Measurements from ENCODE around the gene COL2A1. TPM values are rescaled to one million over a fixed set of nuclear protein-coding genes. Genes with fewer than 3 reads are reported as not detected.

The COL2A1 gene
- total and polyA plus RNA-seq, 9 of the 15 experiments (the other 6 are each of a cell fraction or from before 2014, with no cell fraction given): 0.46 TPM; not detected in 8

- no peak within 1 kb of the TSS; the same call in 1 of the 3 replicates for H3K27ac ChIP-seq (ENCODE audit: extremely low read depth, low read depth, low read length)
- ATAC-seq (peak; percentile 99), FAIRE-seq (peak; percentile 96), DNase-seq (ENCODE audit: extremely low read depth in 1 of 4, low spot score in 3 of 4) (peak; percentile 94 to 98 (median 98))
- H3K4me1 ChIP-seq (replicated peaks in 1 of 2; ENCODE audit: control insufficient read depth in 2 of 2, insufficient read depth in 2 of 2, low read length in 2 of 2): peaks cover 6 to 11% of the 10 kb centered on the region in 2 experiments; a peak in 4 of 5 replicates
- no peaks in the 10 kb centered on the region for H3K9me1 ChIP-seq (ENCODE audit: control insufficient read depth, insufficient read depth, low read length)
- intact Hi-C loops (cut with micrococcal nuclease) (loop anchor here (5.0 kb wide), 2 partner anchors 49 to 204 kb away; no protein-coding TSS in a partner anchor), in situ Hi-C loops (cut with MboI) (loop anchor here (10.0 kb wide), 1 partner anchor 201 kb away; no protein-coding TSS in a partner anchor)
- peak within 1 kb of the TSS; percentile 99 for H2AFZ ChIP-seq (ENCODE audit: low read depth, low read length)
- H4K20me1 ChIP-seq (replicated peaks; ENCODE audit: control insufficient read depth, insufficient read depth, low read length): no peaks in the 10 kb centered on the region
- H3K9me3 ChIP-seq (replicated peaks; ENCODE audit: control insufficient read depth, insufficient read depth, low read depth, low read length): no peaks in the 10 kb centered on the region
- peak within 1 kb of the TSS; percentile 94 for H3K4me2 ChIP-seq (ENCODE audit: insufficient read depth, low read length)
- H3K36me3 ChIP-seq (ENCODE audit: control insufficient read depth, insufficient read depth, low read length): peaks cover 21% of the 10 kb centered on the region; the same call in 2 of the 3 replicates
- peaks cover 14 to 27% of the 10 kb centered on the region in 2 experiments for H3K27me3 ChIP-seq (ENCODE audit: control insufficient read depth in 2 of 2, insufficient read depth in 2 of 2, low read length in 2 of 2)
- peak within 1 kb of the TSS; percentile 84 for H3K4me3 ChIP-seq
- no TSS peak for BruUV-seq (replicated peaks)
- no peaks in the 10 kb centered on the region for H3K79me2 ChIP-seq (ENCODE audit: control insufficient read depth, insufficient read depth, low read length)
- POLR2A ChIA-PET: interaction anchor here (0.6 to 1.7 kb wide), 4 partner anchors 19 to 1268 kb away, joined by 3 to 5 read pairs (median 3); no protein-coding TSS in a partner anchor
- CTCF ChIA-PET (ENCODE audit: low intra/inter-chr PET ratio): interaction anchor here (0.5 to 1.4 kb wide), 3 partner anchors 202 to 221 kb away, joined by 3 to 4 read pairs (median 3); no protein-coding TSS in a partner anchor
- under 1% methylated on average over 54 of the region's 59 CpGs for WGBS (ENCODE audit: insufficient coverage, low coverage, missing lambda C conversion rate)
- H3K9ac ChIP-seq (ENCODE audit: insufficient read depth in 1 of 2, low read depth in 2 of 2, low read length in 2 of 2): peak within 1 kb of the TSS; percentile 63 to 92
- TF ChIP-seq TRIM25 (IDR thresholded peaks at IDR 0.05; ENCODE audit: borderline replicate concordance): no peak
- peak; percentile 72; the same call in 1 of the 2 replicates for TF ChIP-seq CTBP1 (IDR thresholded peaks at IDR 0.05; ENCODE audit: borderline replicate concordance)
- 0 out of 2 replicates have a peak, but pooled peaks have one; percentile 32 for TF ChIP-seq THRB (CRISPR knock-in tag; conservative IDR thresholded peaks at IDR 0.05)
- peak; percentile 60 for TF ChIP-seq CXXC5 (CRISPR knock-in tag; IDR thresholded peaks at IDR 0.05)
- TF ChIP-seq ZBTB49 (CRISPR knock-in tag; IDR thresholded peaks at IDR 0.05; ENCODE audit: borderline replicate concordance): no peak
- TF ChIP-seq ZNF134 (CRISPR knock-in tag; conservative IDR thresholded peaks at IDR 0.05): no peak
- TF ChIP-seq ZFX (CRISPR knock-in tag; IDR thresholded peaks at IDR 0.05): peak; percentile 35; the same call in 1 of the 2 replicates
- TF ChIP-seq RCOR1 (IDR thresholded peaks at IDR 0.05; ENCODE audit: borderline replicate concordance in 1 of 2, low read depth in 2 of 2, low read length in 2 of 2): peak in 1 of 2 experiments; percentile 76; a peak in 2 of 4 replicates
- TF ChIP-seq ELK3 (CRISPR knock-in tag; IDR thresholded peaks at IDR 0.05): no peak
- TF ChIP-seq ZNF280A (IDR thresholded peaks at IDR 0.05; ENCODE audit: low read depth, partially characterized antibody): no peak
- TF ChIP-seq POLR2G (IDR thresholded peaks at IDR 0.05; ENCODE audit: low read depth, low read length): peak; percentile 73
These were observed 40.8 kb downstream of the COL2A1 start, which contains the start of gene TMEM106C for GRCh38 chr12:47963340-47964040. TSS of gene TMEM106C (plus strand) at chr12:47963596. CDS start at chr12:47964237, 641 bp downstream.
